Measurements from ENCODE around the gene UTS2B.

The UTS2B gene

GRCh38 chr3:191238321-191238817 lies 92.0 kb downstream of the UTS2B start:
- no peak for DNase-seq (ENCODE audit: low read depth in 2 of 2)

- no peak for DNase-seq (ENCODE audit: low read depth in 2 of 2)
These were observed 93.1 kb downstream of the UTS2B start for GRCh38 chr3:191237047-191237882.

- DNase-seq (ENCODE audit: low read depth in 2 of 2) = no peak
These were observed 93.7 kb downstream of the UTS2B start for GRCh38 chr3:191236646-191237045.

GRCh38 chr3:191235331-191236314 lies 94.7 kb downstream of the UTS2B start:
- DNase-seq (ENCODE audit: low read depth in 2 of 2) = peak in 1 of 2 donors; percentile 0

- DNase-seq (ENCODE audit: low read depth in 2 of 2) = no peak
These were observed 96.1 kb downstream of the UTS2B start for GRCh38 chr3:191234216-191234615.

- no peak for DNase-seq (ENCODE audit: low read depth in 2 of 2)
These were observed 102.8 kb downstream of the UTS2B start for GRCh38 chr3:191227541-191227940.

GRCh38 chr3:191221638-191222037 lies 108.7 kb downstream of the UTS2B start:
- no peak for DNase-seq (ENCODE audit: low read depth in 2 of 2)

- DNase-seq (ENCODE audit: low read depth in 2 of 2) = no peak
These were observed 109.4 kb downstream of the UTS2B start for GRCh38 chr3:191220908-191221307.

- no peak for DNase-seq (ENCODE audit: low read depth in 2 of 2)
These were observed 113.0 kb downstream of the UTS2B start for GRCh38 chr3:191217301-191217700.
